H9 (cell line): Measurements from ENCODE around the gene CFAP161. TPM values are rescaled to one million over a fixed set of nuclear protein-coding genes. Genes with fewer than 3 reads are reported as not detected.

Source experiments
- DNase-seq: peaks from one replicate; pipeline ENCODE4 v3.0.0-alpha.2; 2017
- H2AFZ ChIP-seq: one replicate; pipeline ENCODE4 v1.6.1; 2013; ENCODE audit warnings: mild to moderate bottlenecking, low read length, control low read depth, moderate library complexity
- H2AK5ac ChIP-seq: 2 replicates; pipeline ENCODE4 v1.6.1; 2013; ENCODE audit warnings: low read length, control low read depth, mixed read lengths; ENCODE audit not compliant: insufficient read length
- H2BK120ac ChIP-seq: one replicate; pipeline ENCODE4 v1.6.1; 2013; ENCODE audit warnings: low read depth, mild to moderate bottlenecking, low read length, control low read depth, inconsistent platforms; ENCODE audit not compliant: poor library complexity, severe bottlenecking
- H2BK12ac ChIP-seq: 2 replicates; pipeline ENCODE4 v1.6.1; 2013; ENCODE audit warnings: low read length, control low read depth, mixed read lengths, low read depth; ENCODE audit not compliant: insufficient read length
- H2BK15ac ChIP-seq: 2 replicates; pipeline ENCODE4 v1.6.1; 2013; ENCODE audit warnings: low read depth, low read length, control low read depth
- H2BK20ac ChIP-seq: one replicate; pipeline ENCODE4 v1.6.1; 2013; ENCODE audit warnings: low read depth, mild to moderate bottlenecking, low read length, control low read depth, inconsistent platforms; ENCODE audit not compliant: poor library complexity, severe bottlenecking
- H2BK5ac ChIP-seq: 2 replicates; pipeline ENCODE4 v1.6.1; 2013; ENCODE audit warnings: low read length, control low read depth, mixed read lengths; ENCODE audit not compliant: insufficient read length
- H3K14ac ChIP-seq: 2 replicates; pipeline ENCODE4 v1.6.1; 2013; ENCODE audit warnings: low read length, control low read depth; ENCODE audit not compliant: insufficient read depth
- H3K18ac ChIP-seq: 2 replicates; pipeline ENCODE4 v1.6.1; 2013; ENCODE audit warnings: low read depth, mild to moderate bottlenecking, mixed read lengths, low read length, control low read depth; ENCODE audit not compliant: insufficient read length
- H3K23ac ChIP-seq: 2 replicates; pipeline ENCODE4 v1.6.1; 2013; ENCODE audit warnings: low read length, control low read depth, mixed read lengths, low read depth; ENCODE audit not compliant: insufficient read length
- H3K23me2 ChIP-seq: 2 replicates; pipeline ENCODE4 v1.6.1; 2013; ENCODE audit warnings: low read depth, mild to moderate bottlenecking, mixed read lengths, low read length, control low read depth; ENCODE audit not compliant: insufficient read length, poor library complexity, severe bottlenecking
- H3K27ac ChIP-seq: 2 replicates; pipeline ENCODE4 v1.5.1; 2013; ENCODE audit warnings: low read length, control low read depth, mixed read lengths, low read depth; ENCODE audit not compliant: insufficient read length
- H3K27me3 ChIP-seq: 2 replicates; pipeline ENCODE4 v1.6.1; 2013; ENCODE audit warnings: low read length, control low read depth, inconsistent platforms; ENCODE audit not compliant: insufficient read depth
- H3K4ac ChIP-seq: 2 replicates; pipeline ENCODE4 v1.6.1; 2013; ENCODE audit warnings: low read depth, mild to moderate bottlenecking, control low read depth, inconsistent platforms, low read length, moderate library complexity
- H3K4me1 ChIP-seq: 2 replicates; pipeline ENCODE4 v1.6.1; 2013; ENCODE audit warnings: low read length, control low read depth, inconsistent platforms; ENCODE audit not compliant: insufficient read depth
- H3K4me2 ChIP-seq: 2 replicates; pipeline ENCODE4 v1.6.1; 2013; ENCODE audit warnings: low read length, control low read depth, mixed read lengths; ENCODE audit not compliant: insufficient read length, insufficient read depth
- H3K56ac ChIP-seq: 2 replicates; pipeline ENCODE4 v1.6.1; 2013; ENCODE audit warnings: low read depth, mild to moderate bottlenecking, mixed read lengths, low read length, control low read depth; ENCODE audit not compliant: insufficient read length
- H3K79me1 ChIP-seq: 2 replicates; pipeline ENCODE4 v1.6.1; 2013; ENCODE audit warnings: low read depth, mild to moderate bottlenecking, moderate library complexity, low read length, control low read depth, inconsistent platforms; ENCODE audit not compliant: insufficient read depth, poor library complexity, severe bottlenecking
- H3K79me2 ChIP-seq: 2 replicates; pipeline ENCODE4 v1.6.1; 2013; ENCODE audit warnings: low read length, control low read depth, inconsistent platforms; ENCODE audit not compliant: insufficient read depth
- H3K9ac ChIP-seq: 2 replicates; pipeline ENCODE4 v1.6.1; 2013; ENCODE audit warnings: low read length, control low read depth, mixed read lengths; ENCODE audit not compliant: insufficient read length; ENCODE audit errors: extremely low read depth
- H3K9me3 ChIP-seq: one replicate; pipeline ENCODE4 v1.6.1; 2013; ENCODE audit warnings: low read depth, low read length, inconsistent platforms; ENCODE audit not compliant: control insufficient read depth
- H3T11ph ChIP-seq: one replicate; pipeline ENCODE4 v1.6.1; 2013; ENCODE audit warnings: mild to moderate bottlenecking, low read length, control low read depth, inconsistent platforms
- H4K20me1 ChIP-seq: one replicate; pipeline ENCODE4 v1.6.1; 2013; ENCODE audit not compliant: control insufficient read depth, insufficient read length, insufficient read depth
- H4K5ac ChIP-seq: 2 replicates; pipeline ENCODE4 v1.6.1; 2013; ENCODE audit warnings: low read depth, mild to moderate bottlenecking, mixed read lengths, low read length, control low read depth; ENCODE audit not compliant: insufficient read length
- H4K8ac ChIP-seq: replicated peaks from 2 replicates; pipeline ENCODE4 v1.6.1; 2013; ENCODE audit warnings: low read length, control low read depth, mixed read lengths, low read depth; ENCODE audit not compliant: insufficient read length
- H4K91ac ChIP-seq: 2 replicates; pipeline ENCODE4 v1.6.1; 2013; ENCODE audit warnings: low read depth, mild to moderate bottlenecking, moderate library complexity, mixed read lengths, low read length, control low read depth; ENCODE audit not compliant: insufficient read length
- H3K27ac Mint-ChIP-seq, 3 experiments: 2 replicates in 2 of 3; 3 replicates in 1 of 3; pipeline ENCODE4 v1.8.0; 2020 to 2021; ENCODE audit warnings: mixed read lengths in 3 of 3, mild to moderate bottlenecking in 1 of 3, moderate library complexity in 1 of 3
- H3K27me3 Mint-ChIP-seq: 2 replicates; pipeline ENCODE4 v1.8.0; 2021; ENCODE audit warnings: low read depth, mild to moderate bottlenecking, moderate library complexity, mixed read lengths
- H3K36me3 Mint-ChIP-seq, 3 experiments: 2 replicates in 2 of 3; 3 replicates in 1 of 3; pipeline ENCODE4 v1.8.0; 2020 to 2021; ENCODE audit warnings: low read depth in 3 of 3, mixed read lengths in 3 of 3; ENCODE audit not compliant: insufficient read depth in 1 of 3
- H3K4me1 Mint-ChIP-seq, 2 experiments: 2 replicates each; pipeline ENCODE4 v1.8.0; 2020; ENCODE audit warnings: mixed read lengths in 2 of 2
- H3K4me3 Mint-ChIP-seq, 2 experiments: 2 replicates in 1 of 2; 3 replicates in 1 of 2; pipeline ENCODE4 v1.8.0; 2020 to 2021; ENCODE audit warnings: mild to moderate bottlenecking in 2 of 2, mixed read lengths in 2 of 2, moderate library complexity in 1 of 2
- H3K9me3 Mint-ChIP-seq, 2 experiments: 2 replicates in 1 of 2; 3 replicates in 1 of 2; pipeline ENCODE4 v1.8.0; 2020; ENCODE audit warnings: mild to moderate bottlenecking in 2 of 2, mixed read lengths in 2 of 2, moderate library complexity in 1 of 2
- WGBS: extraction: QIAGEN DNeasy Blood & Tissue Kit; methylation state at CpG from one replicate; pipeline ENCODE4 v1.1.7; 2013; ENCODE audit warnings: missing lambda C conversion rate, low lambda C conversion rate, mixed read lengths; ENCODE audit not compliant: insufficient read length; ENCODE audit errors: extremely low coverage; 5-methylcytosine and 5-hydroxymethylcytosine counted together
- total RNA-seq: library from RNA; stranded (reverse); gene quantifications from 2 replicates; pipeline ENCODE4 v1.2.1, GENCODE V29; 2021
- TF ChIP-seq, protein P1 (sequence below): fragments of 200-600 bp; sonication (generic); conservative IDR thresholded peaks from 3 replicates; pipeline ENCODE4 v1.8.0; 2021; ENCODE audit warnings: antibody characterized with exemption, mild to moderate bottlenecking

The CFAP161 gene
- total RNA-seq, 1 experiment from 2014 or later: 0.24 TPM

GRCh38 chr15:81108427-81108826 lies 25.6 kb upstream of the CFAP161 start:
- Histone ChIP-seq H3K9ac (no peak overlapping the region), H3K9me3 (no peaks in the 10 kb centered on the region), H3K4me1 (no peaks in the 10 kb centered on the region; the same call in 1 of the 2 replicates), H2BK5ac (no peak overlapping the region), H4K91ac (no peak overlapping the region), H3K79me2 (no peaks in the 10 kb centered on the region), H3K23me2 (no peaks in the 10 kb centered on the region), H3K4ac (no peak overlapping the region), H2BK15ac (no peak overlapping the region), H2AFZ (no peak overlapping the region), H4K8ac (no peak overlapping the region), H3K27ac (no peak overlapping the region), H3K23ac (no peak overlapping the region), H3K56ac (no peak overlapping the region), H3K14ac (no peak overlapping the region), H3K18ac (no peak overlapping the region), H4K20me1 (no peaks in the 10 kb centered on the region), H3K4me2 (no peak overlapping the region), H3K79me1 (no peaks in the 10 kb centered on the region), H3K27me3 (no peaks in the 10 kb centered on the region), H2AK5ac (no peak overlapping the region), H2BK20ac (no peak overlapping the region), H2BK120ac (no peak overlapping the region), H3T11ph (no peak overlapping the region), H2BK12ac (no peak overlapping the region), H4K5ac (no peak overlapping the region)
- peaks cover 3% of the 10 kb centered on the region for H3K27me3 Mint-ChIP-seq
- WGBS: no CpG with 5 or more reads among the region's 1 CpG
- no peaks in the 10 kb centered on the region for H3K36me3 Mint-ChIP-seq
- H3K27ac Mint-ChIP-seq: no peak overlapping the region
- H3K9me3 Mint-ChIP-seq: no peaks in the 10 kb centered on the region; a peak in 1 of 5 replicates
- TF ChIP-seq, protein P1, sequence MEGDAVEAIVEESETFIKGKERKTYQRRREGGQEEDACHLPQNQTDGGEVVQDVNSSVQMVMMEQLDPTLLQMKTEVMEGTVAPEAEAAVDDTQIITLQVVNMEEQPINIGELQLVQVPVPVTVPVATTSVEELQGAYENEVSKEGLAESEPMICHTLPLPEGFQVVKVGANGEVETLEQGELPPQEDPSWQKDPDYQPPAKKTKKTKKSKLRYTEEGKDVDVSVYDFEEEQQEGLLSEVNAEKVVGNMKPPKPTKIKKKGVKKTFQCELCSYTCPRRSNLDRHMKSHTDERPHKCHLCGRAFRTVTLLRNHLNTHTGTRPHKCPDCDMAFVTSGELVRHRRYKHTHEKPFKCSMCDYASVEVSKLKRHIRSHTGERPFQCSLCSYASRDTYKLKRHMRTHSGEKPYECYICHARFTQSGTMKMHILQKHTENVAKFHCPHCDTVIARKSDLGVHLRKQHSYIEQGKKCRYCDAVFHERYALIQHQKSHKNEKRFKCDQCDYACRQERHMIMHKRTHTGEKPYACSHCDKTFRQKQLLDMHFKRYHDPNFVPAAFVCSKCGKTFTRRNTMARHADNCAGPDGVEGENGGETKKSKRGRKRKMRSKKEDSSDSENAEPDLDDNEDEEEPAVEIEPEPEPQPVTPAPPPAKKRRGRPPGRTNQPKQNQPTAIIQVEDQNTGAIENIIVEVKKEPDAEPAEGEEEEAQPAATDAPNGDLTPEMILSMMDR: peak; percentile 74
- DNase-seq: no peak
- peaks cover 7 to 9% of the 10 kb centered on the region in 2 experiments for H3K4me1 Mint-ChIP-seq
- H3K4me3 Mint-ChIP-seq: no peak overlapping the region
